Stomach (tissue), 9 donors: Measurements from ENCODE around the gene VPS13D. TPM values are rescaled to one million over a fixed set of nuclear protein-coding genes. Genes with fewer than 3 reads are reported as not detected.

Source experiments
- DNase-seq, 2 donors: peaks; one replicate each; pipeline versions ENCODE4 v3.0.0 to v3.0.0-alpha.2; 2013 to 2019
- H3K27ac ChIP-seq, 5 donors: fragments of 200-600 bp in 4 of 5; sonication (generic) in 4 of 5; one replicate each; pipeline ENCODE4 v1.5.1; 2013 to 2019; ENCODE audit warnings: mild to moderate bottlenecking in 1 of 5, moderate library complexity in 1 of 5
- H3K27me3 ChIP-seq, 3 donors: fragments of 200-600 bp; sonication (generic); one replicate each; pipeline ENCODE4 v1.5.1; 2017 to 2019; ENCODE audit warnings: mixed run types in 1 of 3
- H3K36me3 ChIP-seq, 4 donors: fragments of 200-600 bp; sonication (generic); 1 replicate in 3 of 4; 2 replicates in 1 of 4; pipeline ENCODE4 v1.5.1; 2016 to 2019
- H3K4me1 ChIP-seq, 4 donors: fragments of 200-600 bp; sonication (generic); one replicate each; pipeline ENCODE4 v1.5.1; 2016 to 2019
- H3K4me3 ChIP-seq, 4 donors: fragments of 200-600 bp; sonication (generic) in 3 of 4; one replicate each; pipeline ENCODE4 v1.5.1; 2016 to 2019; ENCODE audit warnings: mild to moderate bottlenecking in 1 of 4
- H3K9me3 ChIP-seq, 4 donors: fragments of 200-600 bp; sonication (generic); one replicate each; pipeline ENCODE4 v1.5.1; 2016 to 2019
- EP300 ChIP-seq: sonication (generic); formaldehyde crosslinking; IDR thresholded peaks from one replicate; pipeline ENCODE4 v1.6.1; 2017; ENCODE audit warnings: antibody characterized with exemption
- POLR2A ChIP-seq, 4 donors: fragments of 450-650 bp; IDR thresholded peaks; one replicate each; pipeline ENCODE4 v1.6.1; 2016; ENCODE audit warnings: antibody characterized with exemption in 4 of 4, control low read depth in 2 of 4, mild to moderate bottlenecking in 1 of 4, moderate library complexity in 1 of 4
- POLR2AphosphoS5 ChIP-seq, 3 donors: sonication (generic); formaldehyde crosslinking; IDR thresholded peaks; one replicate each; pipeline ENCODE4 v1.6.1; 2016; ENCODE audit warnings: antibody characterized with exemption in 3 of 3
- WGBS, 5 donors: extraction: QIAGEN DNeasy Blood & Tissue Kit in 3 of 5; methylation state at CpG; one replicate each; pipeline versions ENCODE4 v1.1.5 to v1.1.7; 2013 to 2018; 5-methylcytosine and 5-hydroxymethylcytosine counted together
- intact Hi-C: fragments of 100-400 bp; cut with DNase I; formaldehyde crosslinking; loops from one replicate; pipeline ENCODE4 v1.15.1; 2023; ENCODE audit warnings: low total_unique reads
- polyA plus RNA-seq, 3 donors: library from polyadenylated mRNA; stranded (reverse); fragments of 200-250 nt; gene quantifications; one replicate each; pipeline ENCODE4 v1.2.3, GENCODE V29; 2013
- total RNA-seq, 5 donors: library from RNA; depleted of rRNA; stranded (reverse); fragments of >200 nt; gene quantifications; one replicate each; pipeline versions ENCODE4 v1.1.0 to v1.2.3, GENCODE V29; 2014 to 2016
- TF ChIP-seq, protein P1 (sequence below), 7 experiments: fragments of 450-650 bp in 4 of 7; fragments of 200-600 bp in 3 of 7; sonication (generic) in 3 of 7; IDR thresholded peaks; one replicate each; pipeline ENCODE4 v1.5.1; 2016 to 2019; ENCODE audit warnings: antibody characterized with exemption in 7 of 7, control low read depth in 2 of 7, mild to moderate bottlenecking in 1 of 7
- donor health status: healthy with polysubstance abuse.
- donor health status: Bipolar disorder and iron deficiency.
- donor health status: healthy.

The VPS13D gene
- total and polyA plus RNA-seq, 8 donors = 6.7 to 106 (median 66.5) TPM

GRCh38 chr1:12407962-12408454 lies 178.2 kb downstream of the VPS13D start:
- Histone ChIP-seq H3K36me3 (peaks cover 17 to 36% (median 31%) of the 10 kb centered on the region in 4 donors), H3K4me3 (no peak overlapping the region), H3K4me1 (peaks cover 36 to 58% (median 45%) of the 10 kb centered on the region in 4 donors), H3K27ac (peak overlapping the region in 4 of 5 donors; percentile 21 to 78 (median 70)), H3K27me3 (no peaks in the 10 kb centered on the region), H3K9me3 (peaks cover 0 to 5% (median 0%) of the 10 kb centered on the region in 4 donors)
- intact Hi-C loops = no loop called here
- 40 to 62% (median 51%) methylated on average over 5 of the region's 5 CpGs for WGBS, 5 donors
- no peak for TF ChIP-seq EP300
- DNase-seq = no peak

DNA sequence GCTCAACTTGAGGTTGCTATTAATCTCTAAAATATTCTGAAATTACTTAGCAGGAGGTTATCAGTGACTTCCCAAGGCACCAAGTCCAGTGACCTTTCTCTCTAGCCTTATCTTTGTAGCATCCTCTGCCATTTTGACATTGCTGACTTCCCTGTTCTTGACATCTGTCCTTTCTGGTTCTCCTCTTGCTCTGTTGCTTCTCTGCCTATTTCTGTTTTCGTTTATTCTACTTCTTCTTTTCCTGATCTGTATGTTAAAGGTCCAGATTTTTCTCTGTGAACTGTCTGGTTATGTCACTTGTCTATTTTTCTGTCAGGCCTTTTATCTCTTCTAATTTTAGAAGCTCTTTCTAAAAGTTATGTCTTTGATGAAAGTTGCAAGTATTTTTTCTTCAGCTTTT lies 178.8 kb downstream of the VPS13D start:
- Histone ChIP-seq H3K27ac (peak overlapping the region in 2 of 5 donors; percentile 76 to 78), H3K4me3 (no peak overlapping the region), H3K4me1 (peaks cover 36 to 56% (median 41%) of the 10 kb centered on the region in 4 donors), H3K27me3 (no peaks in the 10 kb centered on the region), H3K36me3 (peaks cover 16 to 35% (median 28%) of the 10 kb centered on the region in 4 donors), H3K9me3 (peaks cover 0 to 5% (median 0%) of the 10 kb centered on the region in 4 donors)
- TF ChIP-seq, protein P1, sequence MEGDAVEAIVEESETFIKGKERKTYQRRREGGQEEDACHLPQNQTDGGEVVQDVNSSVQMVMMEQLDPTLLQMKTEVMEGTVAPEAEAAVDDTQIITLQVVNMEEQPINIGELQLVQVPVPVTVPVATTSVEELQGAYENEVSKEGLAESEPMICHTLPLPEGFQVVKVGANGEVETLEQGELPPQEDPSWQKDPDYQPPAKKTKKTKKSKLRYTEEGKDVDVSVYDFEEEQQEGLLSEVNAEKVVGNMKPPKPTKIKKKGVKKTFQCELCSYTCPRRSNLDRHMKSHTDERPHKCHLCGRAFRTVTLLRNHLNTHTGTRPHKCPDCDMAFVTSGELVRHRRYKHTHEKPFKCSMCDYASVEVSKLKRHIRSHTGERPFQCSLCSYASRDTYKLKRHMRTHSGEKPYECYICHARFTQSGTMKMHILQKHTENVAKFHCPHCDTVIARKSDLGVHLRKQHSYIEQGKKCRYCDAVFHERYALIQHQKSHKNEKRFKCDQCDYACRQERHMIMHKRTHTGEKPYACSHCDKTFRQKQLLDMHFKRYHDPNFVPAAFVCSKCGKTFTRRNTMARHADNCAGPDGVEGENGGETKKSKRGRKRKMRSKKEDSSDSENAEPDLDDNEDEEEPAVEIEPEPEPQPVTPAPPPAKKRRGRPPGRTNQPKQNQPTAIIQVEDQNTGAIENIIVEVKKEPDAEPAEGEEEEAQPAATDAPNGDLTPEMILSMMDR (IDR thresholded peaks at IDR 0.05) = no peak
- TF ChIP-seq POLR2AphosphoS5 (IDR thresholded peaks at IDR 0.05) = no peak
- intact Hi-C loops = no loop called here
- WGBS, 5 donors = 75 to 87% (median 84%) methylated on average over 1 of the region's 1 CpG
- DNase-seq = no peak

- Histone ChIP-seq H3K4me1 (peaks cover 36 to 53% (median 40%) of the 10 kb centered on the region in 4 donors), H3K27ac (peak overlapping the region in 1 of 5 donors; percentile 46), H3K4me3 (no peak overlapping the region), H3K36me3 (peaks cover 12 to 25% (median 18%) of the 10 kb centered on the region in 4 donors), H3K9me3 (peaks cover 0 to 5% (median 0%) of the 10 kb centered on the region in 4 donors), H3K27me3 (no peaks in the 10 kb centered on the region)
- WGBS, 5 donors = 78 to 91% (median 87%) methylated on average over 2 of the region's 2 CpGs
- DNase-seq = peak in 1 of 2 donors; percentile 43
- intact Hi-C loops = no loop called here
- TF ChIP-seq EP300 = no peak
- TF ChIP-seq, protein P1 (IDR thresholded peaks at IDR 0.05) = no peak
- TF ChIP-seq POLR2A (IDR thresholded peaks at IDR 0.05) = no peak
- TF ChIP-seq POLR2AphosphoS5 (IDR thresholded peaks at IDR 0.05) = no peak
These were observed 179.9 kb downstream of the VPS13D start for GRCh38 chr1:12409681-12410080.

- intact Hi-C loops = no loop called here
- Histone ChIP-seq H3K9me3 (peaks cover 0 to 5% (median 0%) of the 10 kb centered on the region in 4 donors), H3K36me3 (peaks cover 6 to 23% (median 18%) of the 10 kb centered on the region in 4 donors), H3K27me3 (no peaks in the 10 kb centered on the region), H3K27ac (peak overlapping the region in 1 of 5 donors; percentile 46), H3K4me3 (no peak overlapping the region), H3K4me1 (peaks cover 31 to 46% (median 34%) of the 10 kb centered on the region in 4 donors)
- no peak for TF ChIP-seq EP300
- TF ChIP-seq POLR2A (IDR thresholded peaks at IDR 0.05) = no peak
- TF ChIP-seq, protein P1 (IDR thresholded peaks at IDR 0.05) = no peak
- no peak for TF ChIP-seq POLR2AphosphoS5 (IDR thresholded peaks at IDR 0.05)
- DNase-seq = no peak
These were observed 180.5 kb downstream of the VPS13D start for GRCh38 chr1:12410351-12410750.

GRCh38 chr1:12411098-12411497 lies 181.3 kb downstream of the VPS13D start:
- intact Hi-C loops = no loop called here
- H3K4me3 ChIP-seq = no peak overlapping the region
- WGBS, 5 donors = 96 to 99% (median 98%) methylated on average over 3 of the region's 3 CpGs
- DNase-seq = no peak
- peaks cover 4 to 29% (median 22%) of the 10 kb centered on the region in 4 donors for H3K36me3 ChIP-seq
- no peak overlapping the region for H3K27ac ChIP-seq
- TF ChIP-seq POLR2AphosphoS5 (IDR thresholded peaks at IDR 0.05) (no peak), EP300 (no peak), POLR2A (IDR thresholded peaks at IDR 0.05) (no peak)
- TF ChIP-seq, protein P1 (IDR thresholded peaks at IDR 0.05) = no peak
- peaks cover 23 to 39% (median 26%) of the 10 kb centered on the region in 4 donors for H3K4me1 ChIP-seq
- H3K27me3 ChIP-seq = no peaks in the 10 kb centered on the region
- H3K9me3 ChIP-seq = peaks cover 0 to 5% (median 0%) of the 10 kb centered on the region in 4 donors
